H9 (cell line): ENCODE results near the gene DAB1. TPM values are rescaled to one million over a fixed set of nuclear protein-coding genes. Genes with fewer than 3 reads are reported as not detected.
"Not testable (repeated sequence)": the region's sequence is repeated elsewhere in the genome, so short reads cannot be mapped to it uniquely, and the experiment has no call there.

ENCODE experiments used
- DNase-seq: peaks from one replicate; pipeline ENCODE4 v3.0.0-alpha.2; 2017
- H2AFZ ChIP-seq: one replicate; pipeline ENCODE4 v1.6.1; 2013; ENCODE audit warnings: mild to moderate bottlenecking, low read length, control low read depth, moderate library complexity
- H2AK5ac ChIP-seq: 2 replicates; pipeline ENCODE4 v1.6.1; 2013; ENCODE audit warnings: low read length, control low read depth, mixed read lengths; ENCODE audit not compliant: insufficient read length
- H2BK120ac ChIP-seq: one replicate; pipeline ENCODE4 v1.6.1; 2013; ENCODE audit warnings: low read depth, mild to moderate bottlenecking, low read length, control low read depth, inconsistent platforms; ENCODE audit not compliant: poor library complexity, severe bottlenecking
- H2BK12ac ChIP-seq: 2 replicates; pipeline ENCODE4 v1.6.1; 2013; ENCODE audit warnings: low read length, control low read depth, mixed read lengths, low read depth; ENCODE audit not compliant: insufficient read length
- H2BK15ac ChIP-seq: 2 replicates; pipeline ENCODE4 v1.6.1; 2013; ENCODE audit warnings: low read depth, low read length, control low read depth
- H2BK20ac ChIP-seq: one replicate; pipeline ENCODE4 v1.6.1; 2013; ENCODE audit warnings: low read depth, mild to moderate bottlenecking, low read length, control low read depth, inconsistent platforms; ENCODE audit not compliant: poor library complexity, severe bottlenecking
- H2BK5ac ChIP-seq: 2 replicates; pipeline ENCODE4 v1.6.1; 2013; ENCODE audit warnings: low read length, control low read depth, mixed read lengths; ENCODE audit not compliant: insufficient read length
- H3K14ac ChIP-seq: 2 replicates; pipeline ENCODE4 v1.6.1; 2013; ENCODE audit warnings: low read length, control low read depth; ENCODE audit not compliant: insufficient read depth
- H3K18ac ChIP-seq: 2 replicates; pipeline ENCODE4 v1.6.1; 2013; ENCODE audit warnings: low read depth, mild to moderate bottlenecking, mixed read lengths, low read length, control low read depth; ENCODE audit not compliant: insufficient read length
- H3K23ac ChIP-seq: 2 replicates; pipeline ENCODE4 v1.6.1; 2013; ENCODE audit warnings: low read length, control low read depth, mixed read lengths, low read depth; ENCODE audit not compliant: insufficient read length
- H3K23me2 ChIP-seq: 2 replicates; pipeline ENCODE4 v1.6.1; 2013; ENCODE audit warnings: low read depth, mild to moderate bottlenecking, mixed read lengths, low read length, control low read depth; ENCODE audit not compliant: insufficient read length, poor library complexity, severe bottlenecking
- H3K27ac ChIP-seq: 2 replicates; pipeline ENCODE4 v1.5.1; 2013; ENCODE audit warnings: low read length, control low read depth, mixed read lengths, low read depth; ENCODE audit not compliant: insufficient read length
- H3K27me3 ChIP-seq: 2 replicates; pipeline ENCODE4 v1.6.1; 2013; ENCODE audit warnings: low read length, control low read depth, inconsistent platforms; ENCODE audit not compliant: insufficient read depth
- H3K4ac ChIP-seq: 2 replicates; pipeline ENCODE4 v1.6.1; 2013; ENCODE audit warnings: low read depth, mild to moderate bottlenecking, control low read depth, inconsistent platforms, low read length, moderate library complexity
- H3K4me1 ChIP-seq: 2 replicates; pipeline ENCODE4 v1.6.1; 2013; ENCODE audit warnings: low read length, control low read depth, inconsistent platforms; ENCODE audit not compliant: insufficient read depth
- H3K4me2 ChIP-seq: 2 replicates; pipeline ENCODE4 v1.6.1; 2013; ENCODE audit warnings: low read length, control low read depth, mixed read lengths; ENCODE audit not compliant: insufficient read length, insufficient read depth
- H3K56ac ChIP-seq: 2 replicates; pipeline ENCODE4 v1.6.1; 2013; ENCODE audit warnings: low read depth, mild to moderate bottlenecking, mixed read lengths, low read length, control low read depth; ENCODE audit not compliant: insufficient read length
- H3K79me1 ChIP-seq: 2 replicates; pipeline ENCODE4 v1.6.1; 2013; ENCODE audit warnings: low read depth, mild to moderate bottlenecking, moderate library complexity, low read length, control low read depth, inconsistent platforms; ENCODE audit not compliant: insufficient read depth, poor library complexity, severe bottlenecking
- H3K79me2 ChIP-seq: 2 replicates; pipeline ENCODE4 v1.6.1; 2013; ENCODE audit warnings: low read length, control low read depth, inconsistent platforms; ENCODE audit not compliant: insufficient read depth
- H3K9ac ChIP-seq: 2 replicates; pipeline ENCODE4 v1.6.1; 2013; ENCODE audit warnings: low read length, control low read depth, mixed read lengths; ENCODE audit not compliant: insufficient read length; ENCODE audit errors: extremely low read depth
- H3K9me3 ChIP-seq: one replicate; pipeline ENCODE4 v1.6.1; 2013; ENCODE audit warnings: low read depth, low read length, inconsistent platforms; ENCODE audit not compliant: control insufficient read depth
- H3T11ph ChIP-seq: one replicate; pipeline ENCODE4 v1.6.1; 2013; ENCODE audit warnings: mild to moderate bottlenecking, low read length, control low read depth, inconsistent platforms
- H4K20me1 ChIP-seq: one replicate; pipeline ENCODE4 v1.6.1; 2013; ENCODE audit not compliant: control insufficient read depth, insufficient read length, insufficient read depth
- H4K5ac ChIP-seq: 2 replicates; pipeline ENCODE4 v1.6.1; 2013; ENCODE audit warnings: low read depth, mild to moderate bottlenecking, mixed read lengths, low read length, control low read depth; ENCODE audit not compliant: insufficient read length
- H4K8ac ChIP-seq: replicated peaks from 2 replicates; pipeline ENCODE4 v1.6.1; 2013; ENCODE audit warnings: low read length, control low read depth, mixed read lengths, low read depth; ENCODE audit not compliant: insufficient read length
- H4K91ac ChIP-seq: 2 replicates; pipeline ENCODE4 v1.6.1; 2013; ENCODE audit warnings: low read depth, mild to moderate bottlenecking, moderate library complexity, mixed read lengths, low read length, control low read depth; ENCODE audit not compliant: insufficient read length
- H3K27ac Mint-ChIP-seq, 3 experiments: 2 replicates in 2 of 3; 3 replicates in 1 of 3; pipeline ENCODE4 v1.8.0; 2020 to 2021; ENCODE audit warnings: mixed read lengths in 3 of 3, mild to moderate bottlenecking in 1 of 3, moderate library complexity in 1 of 3
- H3K27me3 Mint-ChIP-seq: 2 replicates; pipeline ENCODE4 v1.8.0; 2021; ENCODE audit warnings: low read depth, mild to moderate bottlenecking, moderate library complexity, mixed read lengths
- H3K36me3 Mint-ChIP-seq, 3 experiments: 2 replicates in 2 of 3; 3 replicates in 1 of 3; pipeline ENCODE4 v1.8.0; 2020 to 2021; ENCODE audit warnings: low read depth in 3 of 3, mixed read lengths in 3 of 3; ENCODE audit not compliant: insufficient read depth in 1 of 3
- H3K4me1 Mint-ChIP-seq, 2 experiments: 2 replicates each; pipeline ENCODE4 v1.8.0; 2020; ENCODE audit warnings: mixed read lengths in 2 of 2
- H3K4me3 Mint-ChIP-seq, 2 experiments: 2 replicates in 1 of 2; 3 replicates in 1 of 2; pipeline ENCODE4 v1.8.0; 2020 to 2021; ENCODE audit warnings: mild to moderate bottlenecking in 2 of 2, mixed read lengths in 2 of 2, moderate library complexity in 1 of 2
- H3K9me3 Mint-ChIP-seq, 2 experiments: 2 replicates in 1 of 2; 3 replicates in 1 of 2; pipeline ENCODE4 v1.8.0; 2020; ENCODE audit warnings: mild to moderate bottlenecking in 2 of 2, mixed read lengths in 2 of 2, moderate library complexity in 1 of 2
- WGBS: extraction: QIAGEN DNeasy Blood & Tissue Kit; methylation state at CpG from one replicate; pipeline ENCODE4 v1.1.7; 2013; ENCODE audit warnings: missing lambda C conversion rate, low lambda C conversion rate, mixed read lengths; ENCODE audit not compliant: insufficient read length; ENCODE audit errors: extremely low coverage; 5-methylcytosine and 5-hydroxymethylcytosine counted together
- total RNA-seq: library from RNA; stranded (reverse); gene quantifications from 2 replicates; pipeline ENCODE4 v1.2.1, GENCODE V29; 2021
- TF ChIP-seq, protein P1 (sequence below): fragments of 200-600 bp; sonication (generic); conservative IDR thresholded peaks from 3 replicates; pipeline ENCODE4 v1.8.0; 2021; ENCODE audit warnings: antibody characterized with exemption, mild to moderate bottlenecking

DAB1 gene
- total RNA-seq, 1 experiment from 2014 or later, result 9.3 TPM

DNA sequence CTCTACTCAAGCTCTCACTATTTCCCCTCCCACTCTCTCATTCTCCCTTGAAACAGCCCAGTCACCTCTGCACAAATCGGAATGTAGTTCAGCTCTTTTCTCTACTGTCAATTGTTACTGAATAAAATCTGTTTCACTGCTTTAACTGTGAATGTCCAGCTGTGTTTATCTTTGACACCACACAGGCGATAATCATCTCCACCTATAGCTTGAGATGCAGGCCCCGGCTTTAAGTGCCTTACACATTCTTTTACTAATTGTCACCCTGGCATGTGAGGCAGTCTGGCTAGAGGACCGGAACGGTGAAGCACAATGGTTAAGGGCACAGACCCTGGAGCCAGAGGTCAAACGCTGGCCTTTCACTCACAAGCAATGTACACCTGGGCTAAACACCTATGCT, 335.2 kb downstream of the DAB1 start:
- Histone ChIP-seq H3K9me3 (no peaks in the 10 kb centered on the region), H3K4me2 (no peak overlapping the region), H4K8ac (no peak overlapping the region), H2BK120ac (no peak overlapping the region), H3K18ac (no peak overlapping the region), H2BK20ac (no peak overlapping the region), H4K5ac (no peak overlapping the region), H2BK15ac (no peak overlapping the region), H4K20me1 (no peaks in the 10 kb centered on the region), H3K23ac (no peak overlapping the region), H2BK5ac (no peak overlapping the region), H4K91ac (no peak overlapping the region), H3K4ac (no peak overlapping the region), H3K9ac (no peak overlapping the region), H3T11ph (no peak overlapping the region), H3K79me2 (no peaks in the 10 kb centered on the region), H2BK12ac (no peak overlapping the region), H2AFZ (no peak overlapping the region), H2AK5ac (no peak overlapping the region), H3K79me1 (no peaks in the 10 kb centered on the region), H3K27ac (no peak overlapping the region), H3K56ac (no peak overlapping the region), H3K14ac (no peak overlapping the region), H3K27me3 (no peaks in the 10 kb centered on the region), H3K4me1 (no peaks in the 10 kb centered on the region), H3K23me2 (no peaks in the 10 kb centered on the region)
- Mint-ChIP-seq H3K27ac (no peak overlapping the region), H3K9me3 (no peaks in the 10 kb centered on the region), H3K36me3 (no peaks in the 10 kb centered on the region; a peak in 1 of 7 replicates), H3K4me1 (peaks cover 5 to 15% of the 10 kb centered on the region in 2 experiments; a peak in 3 of 4 replicates), H3K27me3 (no peaks in the 10 kb centered on the region), H3K4me3 (no peak overlapping the region)
- WGBS, result no CpG with 5 or more reads among the region's 6 CpGs
- no peak for DNase-seq
- TF ChIP-seq, protein P1, sequence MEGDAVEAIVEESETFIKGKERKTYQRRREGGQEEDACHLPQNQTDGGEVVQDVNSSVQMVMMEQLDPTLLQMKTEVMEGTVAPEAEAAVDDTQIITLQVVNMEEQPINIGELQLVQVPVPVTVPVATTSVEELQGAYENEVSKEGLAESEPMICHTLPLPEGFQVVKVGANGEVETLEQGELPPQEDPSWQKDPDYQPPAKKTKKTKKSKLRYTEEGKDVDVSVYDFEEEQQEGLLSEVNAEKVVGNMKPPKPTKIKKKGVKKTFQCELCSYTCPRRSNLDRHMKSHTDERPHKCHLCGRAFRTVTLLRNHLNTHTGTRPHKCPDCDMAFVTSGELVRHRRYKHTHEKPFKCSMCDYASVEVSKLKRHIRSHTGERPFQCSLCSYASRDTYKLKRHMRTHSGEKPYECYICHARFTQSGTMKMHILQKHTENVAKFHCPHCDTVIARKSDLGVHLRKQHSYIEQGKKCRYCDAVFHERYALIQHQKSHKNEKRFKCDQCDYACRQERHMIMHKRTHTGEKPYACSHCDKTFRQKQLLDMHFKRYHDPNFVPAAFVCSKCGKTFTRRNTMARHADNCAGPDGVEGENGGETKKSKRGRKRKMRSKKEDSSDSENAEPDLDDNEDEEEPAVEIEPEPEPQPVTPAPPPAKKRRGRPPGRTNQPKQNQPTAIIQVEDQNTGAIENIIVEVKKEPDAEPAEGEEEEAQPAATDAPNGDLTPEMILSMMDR, result no peak

DNA sequence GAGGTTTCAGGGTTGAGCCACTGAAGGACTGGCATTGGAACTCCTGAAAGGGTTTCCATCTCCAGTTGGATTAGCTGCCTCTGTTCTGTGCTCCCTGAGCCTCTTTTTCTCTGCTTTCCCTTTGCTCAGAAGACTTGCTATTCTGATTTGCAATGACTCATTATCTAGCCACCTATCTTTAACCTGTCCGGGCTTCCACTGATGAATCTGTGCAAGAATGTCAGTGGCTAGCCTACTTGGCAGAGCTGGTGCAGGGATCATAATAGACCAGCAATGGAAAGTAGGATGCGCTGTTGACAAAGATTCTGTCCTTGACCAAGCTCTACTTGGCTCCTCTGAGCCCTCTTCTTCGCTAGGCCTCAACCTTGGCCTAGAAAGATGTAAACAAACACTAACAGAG, 336.2 kb downstream of the DAB1 start:
- H2BK12ac ChIP-seq, H4K91ac ChIP-seq, DNase-seq, H3K23ac ChIP-seq, H3K9me3 ChIP-seq, H4K5ac ChIP-seq, H3K36me3 Mint-ChIP-seq, H3K4ac ChIP-seq, H2BK5ac ChIP-seq, H2BK20ac ChIP-seq, H2BK120ac ChIP-seq, H2AFZ ChIP-seq, H4K20me1 ChIP-seq, H3K27me3 ChIP-seq, H3K79me2 ChIP-seq, H3K18ac ChIP-seq, H3K27ac ChIP-seq, H3T11ph ChIP-seq, H3K23me2 ChIP-seq, H3K4me1 ChIP-seq, H3K27me3 Mint-ChIP-seq, H3K56ac ChIP-seq, H3K14ac ChIP-seq, H2BK15ac ChIP-seq, H3K9me3 Mint-ChIP-seq, H3K4me2 ChIP-seq, H3K9ac ChIP-seq, H4K8ac ChIP-seq, H3K27ac Mint-ChIP-seq, H3K4me3 Mint-ChIP-seq, H3K79me1 ChIP-seq, H2AK5ac ChIP-seq: not testable (repeated sequence)
- WGBS, result no CpG with 5 or more reads among the region's 3 CpGs
- peaks cover 5 to 15% of the 10 kb centered on the region in 2 experiments; a peak in 3 of 4 replicates for H3K4me1 Mint-ChIP-seq
